Hematopoietic multipotent progenitor cell (in vitro differentiated cells): Measurements from ENCODE around the gene ATG13. TPM values are rescaled to one million over a fixed set of nuclear protein-coding genes. Genes with fewer than 3 reads are reported as not detected.

Experiments used
- DNase-seq, 3 donors: peaks; one replicate each; pipeline ENCODE4 v3.0.0-alpha.2; 2011 to 2015; ENCODE audit warnings: low read depth in 2 of 3, low spot score in 2 of 3
- total RNA-seq: library from RNA; depleted of rRNA; stranded (reverse); fragments of >200 nt; gene quantifications from one replicate; pipeline ENCODE4 v1.2.3, GENCODE V29; 2012

ATG13 gene
- total RNA-seq, 1 donor = 55.2 TPM

- DNase-seq = no peak
Observed at GRCh38 chr11:46604796-46605195, 12.6 kb upstream of the ATG13 start.

- no peak for DNase-seq
Observed at GRCh38 chr11:46607516-46607915, 9.8 kb upstream of the ATG13 start.

- DNase-seq = no peak
Observed at GRCh38 chr11:46609386-46609785, 8.0 kb upstream of the ATG13 start.

GRCh38 chr11:46611526-46612304, 5.6 kb upstream of the ATG13 start:
- DNase-seq = no peak

GRCh38 chr11:46612326-46612725, 5.0 kb upstream of the ATG13 start:
- DNase-seq = no peak

GRCh38 chr11:46615756-46616155, 1.6 kb upstream of the ATG13 start:
- no peak for DNase-seq

- no peak for DNase-seq
Observed at GRCh38 chr11:46616551-46617133, 711 bp upstream of the ATG13 start.

GRCh38 chr11:46617972-46618314, 590 bp downstream of the ATG13 start:
- no peak for DNase-seq

GRCh38 chr11:46618837-46619236, 1.5 kb downstream of the ATG13 start:
- DNase-seq = no peak

GRCh38 chr11:46625406-46625805, 8.1 kb downstream of the ATG13 start:
- no peak for DNase-seq

GRCh38 chr11:46628961-46629360, 11.6 kb downstream of the ATG13 start:
- no peak for DNase-seq

- DNase-seq = no peak
Observed at GRCh38 chr11:46630237-46630636, 12.9 kb downstream of the ATG13 start.

- no peak for DNase-seq
Observed at GRCh38 chr11:46631676-46632075, 14.3 kb downstream of the ATG13 start.

GRCh38 chr11:46632502-46632901, 15.1 kb downstream of the ATG13 start:
- no peak for DNase-seq

GRCh38 chr11:46633291-46634217, 16.2 kb downstream of the ATG13 start:
- no peak for DNase-seq

GRCh38 chr11:46635557-46636139, 18.3 kb downstream of the ATG13 start:
- no peak for DNase-seq

GRCh38 chr11:46637546-46637945, 20.2 kb downstream of the ATG13 start:
- DNase-seq = no peak

- no peak for DNase-seq
Observed at GRCh38 chr11:46639197-46639839, 22.0 kb downstream of the ATG13 start.

- DNase-seq = no peak
Observed at GRCh38 chr11:46640036-46640788, 22.9 kb downstream of the ATG13 start.

GRCh38 chr11:46641639-46642038, 24.3 kb downstream of the ATG13 start:
- no peak for DNase-seq
